ENCODE measurements around the gene SDR39U1. TPM values are rescaled to one million over a fixed set of nuclear protein-coding genes. Genes with fewer than 3 reads are reported as not detected.

Gene SDR39U1
- total RNA-seq, 1 experiment from 2014 or later = 8.2 TPM

GRCh38 chr14:24430143-24430681, 12.4 kb downstream of the SDR39U1 start:
- Histone ChIP-seq H3K9me3 (replicated peaks) (no peaks in the 10 kb centered on the region), H3K4me1 (replicated peaks) (peaks cover 34% of the 10 kb centered on the region), H3K36me3 (peaks cover 47% of the 10 kb centered on the region), H3K4me3 (peak overlapping the region; percentile 77), H3K27ac (peak overlapping the region; percentile 99), H3K27me3 (replicated peaks) (no peaks in the 10 kb centered on the region)
- peak; percentile 77 to 83 for DNase-seq (ENCODE audit: low read depth in 1 of 2, low spot score in 2 of 2)

- Histone ChIP-seq H3K27me3 (replicated peaks) (no peaks in the 10 kb centered on the region), H3K27ac (peak within 1 kb of the TSS; percentile 99), H3K36me3 (peaks cover 41% of the 10 kb centered on the region), H3K4me3 (peak within 1 kb of the TSS; percentile 77), H3K9me3 (replicated peaks) (no peaks in the 10 kb centered on the region), H3K4me1 (replicated peaks) (peaks cover 34% of the 10 kb centered on the region)
- DNase-seq (ENCODE audit: low read depth in 1 of 2, low spot score in 2 of 2) = peak; percentile 86 to 92
Observed at GRCh38 chr14:24429395-24430142, 13.0 kb downstream of the SDR39U1 start, which contains the start of the genes CBLN3 and KHNYN. TSS of gene CBLN3 (minus strand) at chr14:24429668. CDS start at chr14:24429054, 614 bp downstream. TSS of gene KHNYN (plus strand) at chr14:24429954. CDS start at chr14:24430731, 777 bp downstream.

GRCh38 chr14:24428628-24429394, 13.8 kb downstream of the SDR39U1 start:
- Histone ChIP-seq H3K4me1 (replicated peaks) (peaks cover 34% of the 10 kb centered on the region), H3K9me3 (replicated peaks) (no peaks in the 10 kb centered on the region), H3K27me3 (replicated peaks) (no peaks in the 10 kb centered on the region), H3K36me3 (peaks cover 34% of the 10 kb centered on the region), H3K4me3 (no peak overlapping the region), H3K27ac (peak overlapping the region; percentile 99; the same call in 1 of the 2 replicates)
- no peak for DNase-seq (ENCODE audit: low read depth in 1 of 2, low spot score in 2 of 2)

GRCh38 chr14:24427537-24428508, 14.8 kb downstream of the SDR39U1 start:
- Histone ChIP-seq H3K36me3 (peaks cover 24% of the 10 kb centered on the region), H3K4me1 (replicated peaks) (peaks cover 34% of the 10 kb centered on the region), H3K4me3 (no peak overlapping the region), H3K27me3 (replicated peaks) (no peaks in the 10 kb centered on the region), H3K27ac (no peak overlapping the region), H3K9me3 (replicated peaks) (no peaks in the 10 kb centered on the region)
- no peak for DNase-seq (ENCODE audit: low read depth in 1 of 2, low spot score in 2 of 2)

- DNase-seq (ENCODE audit: low read depth in 1 of 2, low spot score in 2 of 2) = no peak
- Histone ChIP-seq H3K9me3 (replicated peaks) (no peaks in the 10 kb centered on the region), H3K4me1 (replicated peaks) (peaks cover 33% of the 10 kb centered on the region), H3K27me3 (replicated peaks) (no peaks in the 10 kb centered on the region), H3K36me3 (peaks cover 16% of the 10 kb centered on the region), H3K4me3 (no peak overlapping the region), H3K27ac (no peak overlapping the region)
Observed at GRCh38 chr14:24426912-24427536, 15.6 kb downstream of the SDR39U1 start.

GRCh38 chr14:24426150-24426911, 16.2 kb downstream of the SDR39U1 start:
- Histone ChIP-seq H3K27me3 (replicated peaks) (no peaks in the 10 kb centered on the region), H3K4me1 (replicated peaks) (peaks cover 26% of the 10 kb centered on the region), H3K27ac (no peak overlapping the region), H3K4me3 (no peak overlapping the region), H3K36me3 (peaks cover 9% of the 10 kb centered on the region; the same call in 1 of the 2 replicates), H3K9me3 (replicated peaks) (no peaks in the 10 kb centered on the region)
- no peak for DNase-seq (ENCODE audit: low read depth in 1 of 2, low spot score in 2 of 2)

GRCh38 chr14:24425704-24426103, 16.9 kb downstream of the SDR39U1 start:
- Histone ChIP-seq H3K4me3 (no peak overlapping the region), H3K4me1 (replicated peaks) (peaks cover 19% of the 10 kb centered on the region), H3K27me3 (replicated peaks) (no peaks in the 10 kb centered on the region), H3K36me3 (peaks cover 3% of the 10 kb centered on the region; the same call in 1 of the 2 replicates), H3K27ac (no peak overlapping the region), H3K9me3 (replicated peaks) (no peaks in the 10 kb centered on the region)
- DNase-seq (ENCODE audit: low read depth in 1 of 2, low spot score in 2 of 2) = peak in 1 of 2 experiments; percentile 20

GRCh38 chr14:24422694-24423601, 19.6 kb downstream of the SDR39U1 start:
- Histone ChIP-seq H3K36me3 (no peaks in the 10 kb centered on the region), H3K9me3 (replicated peaks) (no peaks in the 10 kb centered on the region), H3K4me1 (replicated peaks) (peaks cover 8% of the 10 kb centered on the region), H3K27ac (no peak overlapping the region), H3K27me3 (replicated peaks) (no peaks in the 10 kb centered on the region), H3K4me3 (no peak overlapping the region)
- no peak for DNase-seq (ENCODE audit: low read depth in 1 of 2, low spot score in 2 of 2)

GRCh38 chr14:24422261-24422660, 20.3 kb downstream of the SDR39U1 start:
- H3K27ac ChIP-seq = no peak overlapping the region
- peaks cover 8% of the 10 kb centered on the region for H3K4me1 ChIP-seq (replicated peaks)
- H3K36me3 ChIP-seq = no peaks in the 10 kb centered on the region
- no peaks in the 10 kb centered on the region for H3K27me3 ChIP-seq (replicated peaks)
- no peak for DNase-seq (ENCODE audit: low read depth in 1 of 2, low spot score in 2 of 2)
- H3K9me3 ChIP-seq (replicated peaks) = no peaks in the 10 kb centered on the region
- no peak overlapping the region for H3K4me3 ChIP-seq

GRCh38 chr14:24418492-24418873, 24.1 kb downstream of the SDR39U1 start:
- no peak for DNase-seq (ENCODE audit: low read depth in 1 of 2, low spot score in 2 of 2)
- H3K4me1 ChIP-seq (replicated peaks) = no peaks in the 10 kb centered on the region
- H3K36me3 ChIP-seq = no peaks in the 10 kb centered on the region
- H3K27me3 ChIP-seq (replicated peaks) = no peaks in the 10 kb centered on the region
- no peak overlapping the region for H3K4me3 ChIP-seq
- no peaks in the 10 kb centered on the region for H3K9me3 ChIP-seq (replicated peaks)
- H3K27ac ChIP-seq = no peak overlapping the region

GRCh38 chr14:24417832-24418491, 24.6 kb downstream of the SDR39U1 start:
- H3K4me3 ChIP-seq = no peak overlapping the region
- no peak for DNase-seq (ENCODE audit: low read depth in 1 of 2, low spot score in 2 of 2)
- H3K4me1 ChIP-seq (replicated peaks) = no peaks in the 10 kb centered on the region
- no peaks in the 10 kb centered on the region for H3K36me3 ChIP-seq
- H3K27me3 ChIP-seq (replicated peaks) = no peaks in the 10 kb centered on the region
- no peak overlapping the region for H3K27ac ChIP-seq
- no peaks in the 10 kb centered on the region for H3K9me3 ChIP-seq (replicated peaks)

All from SJSA1 (cell line).